ENCODE data around the gene USH1G.
"Not testable (repeated sequence)": the region's sequence is repeated elsewhere in the genome, so short reads cannot be mapped to it uniquely, and the experiment has no call there.

Gene USH1G

DNA sequence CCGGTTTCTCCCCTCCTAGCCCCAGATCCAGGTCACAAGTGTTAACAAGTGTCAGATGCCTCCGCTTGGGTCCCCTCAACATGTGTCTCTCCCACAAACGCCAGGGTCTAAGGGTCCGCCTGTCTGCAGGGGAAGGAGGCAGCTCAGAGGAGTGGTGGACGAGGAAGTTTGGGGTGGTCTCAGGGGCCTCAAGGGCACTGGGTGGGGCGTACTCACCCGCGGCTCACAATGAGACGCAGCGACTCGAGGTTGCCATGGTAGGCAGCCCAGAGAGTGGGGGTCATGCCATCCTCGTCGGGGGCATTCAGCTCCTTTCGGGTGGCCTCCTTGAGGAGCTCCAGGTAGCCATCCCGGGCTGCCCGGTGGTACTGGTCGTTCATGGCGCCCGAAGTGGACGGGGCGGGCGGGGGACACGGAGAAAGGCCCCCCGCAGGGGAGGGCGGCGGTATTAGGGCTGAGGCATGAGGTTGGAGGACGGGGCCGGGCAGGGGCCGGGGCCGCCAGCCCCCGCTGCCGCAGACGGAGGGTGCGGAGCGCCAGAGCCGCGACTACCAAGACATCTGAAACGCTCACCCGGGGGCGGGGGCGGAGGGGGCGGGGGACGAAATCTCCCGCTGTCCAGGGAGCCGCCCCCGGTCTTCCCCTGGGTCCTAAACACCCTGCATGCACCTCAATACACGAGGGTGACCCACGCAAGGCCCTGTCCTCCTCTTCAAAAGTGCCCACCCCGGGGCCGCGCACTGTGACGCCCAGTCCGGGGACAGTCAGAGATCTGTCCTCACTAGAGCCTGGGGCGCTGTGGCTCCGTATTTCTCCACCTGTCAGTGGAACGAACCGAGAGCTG, at the start of gene USH1G:
Gene USH1G (minus strand): TSS at position 562 of the 844 bp plus-strand sequence. CDS start 182 bp downstream, at position 380.
- DNase-seq: peak; percentile 14

- DNase-seq: peak; percentile 78
These were observed 49.3 kb upstream of the USH1G start, which contains the start of gene HID1 for GRCh38 chr17:74972107-74972972. TSS of gene HID1 (minus strand) at chr17:74972759. CDS start at chr17:74972656, 103 bp downstream.

DNA sequence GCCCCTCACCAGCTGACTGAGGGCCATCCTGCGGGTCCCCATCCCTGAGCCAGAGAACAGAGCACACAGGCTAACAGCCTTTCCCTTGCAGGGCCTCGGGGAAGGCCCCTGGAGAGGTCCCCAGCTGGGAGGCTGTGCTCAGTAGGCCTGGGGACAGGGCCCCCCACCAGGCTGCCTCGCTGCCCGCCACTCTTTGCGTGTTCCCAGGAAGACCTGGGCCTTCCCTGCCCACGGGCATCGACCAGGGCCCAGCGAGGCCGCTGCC, 48.7 kb upstream of the USH1G start:
- DNase-seq: no peak

- DNase-seq: no peak
These were observed 48.2 kb upstream of the USH1G start for GRCh38 chr17:74971069-74971841.

GRCh38 chr17:74970395-74970794, 47.3 kb upstream of the USH1G start:
- no peak for DNase-seq

DNA sequence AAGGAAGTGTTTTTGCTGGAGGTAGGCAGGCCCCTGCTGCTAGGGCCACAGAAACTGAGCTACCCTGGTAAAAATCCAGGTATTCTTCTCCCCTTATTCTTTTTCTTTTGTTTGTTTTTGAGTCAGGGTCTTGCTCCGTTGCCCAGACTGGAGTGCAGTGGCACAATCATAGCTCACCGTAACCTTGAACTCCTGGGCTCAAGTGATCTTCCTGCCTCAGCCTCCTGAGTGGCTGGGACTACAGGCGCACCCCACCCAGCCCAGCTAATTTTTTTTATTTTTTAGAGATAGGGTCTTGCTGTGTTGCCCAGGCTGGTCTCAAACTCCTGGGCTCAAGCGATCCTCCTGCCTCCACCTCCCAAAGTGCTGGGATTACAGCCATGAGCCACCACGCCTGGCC, 46.4 kb upstream of the USH1G start:
- not testable (repeated sequence) for DNase-seq

DNA sequence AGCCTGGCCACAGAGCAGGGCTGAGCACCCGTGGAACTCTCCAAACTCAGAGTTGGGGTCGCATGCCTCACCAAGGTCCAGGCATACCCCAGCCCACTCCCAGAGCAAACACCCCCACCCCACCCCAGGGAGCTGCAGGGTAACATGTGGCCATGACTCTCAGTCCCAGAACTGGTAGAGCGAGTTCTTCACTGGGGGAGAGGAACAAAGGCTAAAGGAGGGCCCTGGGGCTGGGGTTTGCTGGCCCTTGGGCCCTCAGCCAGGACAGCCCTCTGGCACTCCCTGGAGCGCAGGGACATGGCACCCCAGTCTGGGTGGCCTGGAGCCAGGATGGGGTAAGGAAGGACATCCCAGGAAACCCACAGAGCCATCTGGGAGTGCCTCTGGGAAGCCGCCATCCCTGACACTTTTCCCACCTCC, 45.3 kb upstream of the USH1G start:
- DNase-seq: no peak

- DNase-seq: no peak
These were observed 42.0 kb upstream of the USH1G start for GRCh38 chr17:74964988-74965622.

GRCh38 chr17:74964246-74964761, 41.2 kb upstream of the USH1G start:
- DNase-seq: no peak

DNA sequence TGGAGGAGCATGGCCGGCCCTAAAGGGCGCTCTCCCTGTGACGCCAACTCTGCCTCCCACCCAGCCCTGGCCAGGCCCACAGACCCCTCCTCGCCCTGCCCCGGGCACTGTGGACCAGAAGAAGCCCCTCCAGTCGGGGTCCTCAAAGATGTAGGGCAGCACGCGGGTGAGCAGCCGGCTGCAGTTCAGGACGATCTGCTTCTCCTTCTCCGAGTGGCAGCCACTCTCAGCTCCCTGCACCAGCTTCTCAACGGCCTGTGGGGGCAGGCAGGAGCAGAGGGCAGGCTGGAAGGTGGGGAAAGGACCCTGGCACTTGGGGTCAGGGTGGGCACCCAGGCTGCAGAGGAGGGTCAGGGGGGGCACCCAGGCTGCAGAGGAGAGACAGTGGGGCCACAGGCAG, 40.6 kb upstream of the USH1G start:
- no peak for DNase-seq

DNA sequence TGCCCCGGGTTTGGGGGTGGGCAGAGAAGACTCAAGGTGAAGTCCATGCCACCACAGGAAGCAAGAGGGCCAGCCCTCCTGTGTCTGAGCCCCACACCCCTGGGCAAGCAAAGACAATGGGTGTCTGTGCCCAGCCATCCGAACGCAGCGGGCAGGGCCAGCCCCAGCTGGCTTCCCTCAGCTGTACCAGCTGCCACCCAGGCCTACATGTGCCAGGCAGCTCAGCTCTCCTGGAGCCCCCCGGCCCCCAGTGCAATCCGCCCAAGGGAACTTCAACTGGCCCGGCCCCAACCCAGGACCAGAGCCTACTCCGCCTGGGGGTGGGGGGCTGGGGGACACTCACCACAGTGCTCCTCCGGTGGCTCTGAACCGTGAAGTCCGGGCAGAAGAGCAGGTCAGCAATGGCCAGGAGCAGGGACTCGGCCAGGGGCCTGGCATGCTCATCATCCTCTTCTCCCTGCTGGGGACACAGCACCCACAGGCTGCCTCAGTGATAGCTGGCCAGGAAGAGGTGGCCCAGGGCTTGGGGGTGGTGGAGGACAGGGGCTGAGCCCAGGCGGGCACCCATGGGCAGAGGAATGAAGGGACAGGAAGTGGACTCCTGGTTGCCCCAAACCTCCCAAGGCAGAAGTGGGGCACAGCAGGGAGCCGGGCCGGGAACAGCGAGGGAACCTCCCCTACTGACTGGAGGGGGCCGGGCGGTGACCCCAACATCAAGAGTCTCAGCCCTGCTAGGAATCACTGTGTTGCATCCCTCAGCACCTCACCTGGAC, 39.8 kb upstream of the USH1G start:
- DNase-seq: no peak

DNA sequence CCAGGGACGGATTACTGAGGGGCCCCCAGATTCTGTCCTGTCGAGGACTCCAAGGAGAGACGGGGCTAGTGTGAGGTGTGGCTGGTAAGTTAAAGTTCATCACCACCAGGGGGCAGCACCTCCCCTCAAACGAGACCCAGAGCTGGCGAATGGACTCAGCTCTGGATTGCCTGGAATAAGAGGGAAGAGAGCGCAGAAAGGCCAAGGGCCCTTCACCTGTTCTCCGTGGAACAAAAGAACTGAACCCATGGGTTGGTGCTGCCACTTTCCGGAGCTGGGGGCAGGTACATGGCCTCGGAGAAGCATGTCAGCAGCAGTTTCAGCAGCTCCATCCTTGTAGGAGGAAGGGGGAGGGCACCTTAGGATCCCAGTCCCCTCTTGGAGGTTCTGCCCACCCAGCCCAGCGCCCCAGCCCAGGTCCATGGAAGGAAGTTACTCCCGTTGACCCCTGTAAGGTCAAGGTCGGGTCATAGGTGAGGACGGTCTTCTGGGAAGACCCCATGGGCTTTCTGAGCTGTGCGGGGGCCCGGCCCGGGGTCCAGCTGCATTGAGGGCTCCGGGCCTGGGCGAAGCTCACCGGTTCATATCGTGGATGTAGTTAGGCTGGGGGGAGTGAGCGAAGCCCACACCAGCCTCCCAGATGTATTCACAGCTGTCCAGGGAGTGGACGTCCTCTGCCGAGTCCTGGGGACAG, 38.7 kb upstream of the USH1G start:
- DNase-seq: peak; percentile 88

DNA sequence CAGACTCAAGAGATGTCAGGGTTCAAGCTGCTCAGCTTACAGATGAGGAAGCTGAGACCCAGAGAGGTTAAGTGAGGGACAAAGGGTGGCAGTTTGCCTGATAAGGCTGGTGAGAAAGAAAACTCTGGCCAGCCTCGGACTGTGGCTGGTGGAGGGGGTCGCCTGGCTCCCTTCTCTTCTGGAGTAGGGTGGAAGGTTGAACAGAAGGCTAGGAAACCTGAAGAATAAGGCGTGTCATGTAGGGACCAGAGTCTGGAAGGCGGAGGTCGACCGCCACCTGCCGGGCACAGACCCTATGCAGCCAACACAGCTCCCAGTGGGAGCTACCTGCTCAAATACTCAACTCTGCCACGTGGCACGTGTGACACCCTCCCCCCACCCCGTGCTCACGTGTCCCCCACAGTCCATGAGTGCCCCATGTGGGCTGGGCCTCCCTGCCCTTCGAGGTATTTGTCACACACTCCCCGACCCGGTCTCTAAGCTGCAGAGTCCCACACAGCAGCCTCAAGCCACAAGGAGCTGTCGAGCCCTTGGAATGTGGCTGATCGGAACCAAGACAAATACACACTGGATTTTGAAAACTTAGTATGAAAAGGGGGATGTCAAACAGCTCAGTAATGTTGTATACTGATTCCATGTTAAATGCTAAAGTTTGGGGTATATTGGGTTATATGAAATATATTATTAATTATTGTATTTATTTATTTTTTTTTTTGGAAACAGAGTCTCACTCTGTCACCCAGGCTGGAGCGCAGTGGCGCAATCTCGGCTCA, 37.7 kb upstream of the USH1G start:
- DNase-seq: peak; percentile 16

GRCh38 chr17:74959826-74960515, 36.9 kb upstream of the USH1G start:
- no peak for DNase-seq

DNA sequence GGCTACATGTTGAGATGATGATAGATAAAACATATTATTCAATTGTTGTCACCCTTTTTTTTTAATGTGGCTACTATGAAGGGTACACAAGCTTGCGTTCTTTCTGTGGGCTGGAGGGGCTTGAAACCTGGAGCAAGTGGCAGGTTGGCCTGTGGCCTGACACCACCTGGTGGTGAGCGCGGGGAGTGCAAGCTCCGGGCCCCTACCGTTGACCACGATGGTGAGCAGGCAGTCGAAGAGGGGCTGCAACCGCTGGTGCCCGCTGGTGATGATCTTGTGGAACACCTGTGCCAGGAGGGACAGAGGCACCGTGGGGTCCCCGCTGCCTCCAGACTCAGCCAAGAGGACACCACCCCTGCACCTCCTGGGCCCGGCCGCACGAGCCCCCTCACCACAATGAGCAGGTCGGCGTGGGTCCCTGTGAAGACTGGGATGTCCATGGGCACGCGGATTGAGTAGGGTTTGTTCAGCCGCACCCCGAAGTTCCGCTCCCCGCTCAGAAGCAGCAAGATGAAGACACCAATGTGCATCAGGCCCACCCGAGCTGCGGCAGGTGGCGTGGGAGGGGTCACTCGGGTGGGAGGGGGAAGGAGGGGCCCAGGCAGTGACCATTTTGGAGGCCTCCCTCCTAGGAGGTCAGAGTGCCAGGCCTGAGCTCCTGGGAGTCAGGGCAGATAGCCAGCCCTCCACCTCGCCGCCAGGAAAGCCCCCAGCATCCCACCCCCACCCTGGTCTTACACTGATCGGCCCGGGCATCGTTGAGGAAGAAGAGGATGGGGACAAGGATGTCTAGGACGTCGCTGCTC, 35.1 kb upstream of the USH1G start:
- DNase-seq: peak; percentile 80

DNA sequence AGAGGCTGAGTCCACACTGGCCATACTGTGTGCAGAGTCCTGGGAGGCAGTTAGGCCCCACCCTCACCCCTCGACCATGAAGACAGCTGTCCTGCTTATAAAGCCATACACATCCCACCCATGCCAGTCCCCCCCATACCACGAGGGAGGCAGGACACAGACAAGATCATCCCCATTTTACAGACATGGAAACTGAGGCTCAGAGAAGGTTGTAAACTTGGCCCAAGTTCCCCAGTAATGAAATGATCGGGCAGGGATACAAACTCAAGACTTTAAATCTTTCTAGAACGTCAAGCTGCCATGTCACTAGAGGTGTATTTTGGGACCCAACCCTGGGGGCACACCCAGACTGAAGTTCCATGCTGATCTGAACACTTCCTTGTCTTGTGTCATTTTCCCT, 33.0 kb upstream of the USH1G start:
- no peak for DNase-seq

- DNase-seq: no peak
These were observed 31.8 kb upstream of the USH1G start for GRCh38 chr17:74954665-74955421.

DNA sequence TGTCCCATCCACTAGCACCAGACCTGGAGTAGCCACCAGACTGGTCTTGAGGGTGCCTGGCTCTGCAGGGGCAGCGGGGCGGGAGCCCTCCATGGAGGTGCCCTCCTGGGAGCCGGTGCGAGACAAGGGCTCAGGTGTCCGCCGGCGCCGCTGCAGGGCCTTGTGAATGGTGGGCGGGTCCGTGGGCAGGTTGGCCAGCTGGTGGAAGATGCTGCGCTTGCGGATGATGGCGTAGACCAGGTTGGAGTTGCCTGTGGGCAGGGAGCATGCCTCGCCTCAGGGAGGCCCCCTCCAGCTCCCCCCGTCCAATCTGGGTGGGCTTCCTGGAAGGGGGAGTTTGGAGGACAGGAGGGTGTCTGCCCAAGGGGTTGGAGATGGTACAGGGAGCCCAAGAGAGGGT, 31.1 kb upstream of the USH1G start:
- no peak for DNase-seq

Data from activated gamma-delta T cell treated with Interleukin-2 at 50 U/mL for 16 hours (primary cell).